ENCODE measurements around the gene EN1.

- TF ChIP-seq POLR2A (IDR thresholded peaks at IDR 0.05; ENCODE audit: low read depth, low read length) (no peak), POLR2AphosphoS5 (IDR thresholded peaks at IDR 0.05; ENCODE audit: low read depth, low read length) (no peak), TAF1 (IDR thresholded peaks at IDR 0.05; ENCODE audit: borderline replicate concordance, low read depth, low read length) (no peak)
Observed at GRCh38 chr2:118856978-118857676, 9.7 kb upstream of the EN1 start.
